Gastroesophageal sphincter (tissue), 4 donors: Measurements from ENCODE around the gene RPS24. TPM values are rescaled to one million over a fixed set of nuclear protein-coding genes. Genes with fewer than 3 reads are reported as not detected.

ENCODE experiments used
- ATAC-seq: fragments of 150-250 bp; one replicate; pipeline ENCODE4 v1.9.1; 2016; ENCODE audit warnings: mild to moderate bottlenecking, moderate library complexity
- H3K27ac ChIP-seq, 4 donors: fragments of 200-600 bp; sonication (generic) in 3 of 4; 1 replicate in 3 of 4; 2 replicates in 1 of 4; pipeline ENCODE4 v1.5.1; 2016 to 2019
- H3K27me3 ChIP-seq: fragments of 200-600 bp; sonication (generic); one replicate; pipeline ENCODE4 v1.5.1; 2019
- H3K36me3 ChIP-seq, 2 donors: fragments of 200-600 bp; sonication (generic); one replicate each; pipeline ENCODE4 v1.5.1; 2019; ENCODE audit warnings: control low read depth in 1 of 2
- H3K4me1 ChIP-seq, 3 donors: fragments of 200-600 bp; sonication (generic); 1 replicate in 2 of 3; 2 replicates in 1 of 3; pipeline ENCODE4 v1.5.1; 2016 to 2019; ENCODE audit warnings: control low read depth in 2 of 3
- H3K4me3 ChIP-seq, 2 donors: fragments of 200-600 bp; sonication (generic); one replicate each; pipeline ENCODE4 v1.5.1; 2019; ENCODE audit warnings: mild to moderate bottlenecking in 1 of 2, moderate library complexity in 1 of 2
- H3K9me3 ChIP-seq, 3 donors: fragments of 200-600 bp; sonication (generic); one replicate each; pipeline ENCODE4 v1.5.1; 2017 to 2019; ENCODE audit warnings: control low read depth in 2 of 3
- EP300 ChIP-seq: sonication (generic); formaldehyde crosslinking; IDR thresholded peaks from one replicate; pipeline ENCODE4 v1.6.1; 2017; ENCODE audit warnings: antibody characterized with exemption, mild to moderate bottlenecking
- POLR2A ChIP-seq, 2 donors: fragments of 450-650 bp; IDR thresholded peaks; one replicate each; pipeline ENCODE4 v1.6.1; 2017; ENCODE audit warnings: antibody characterized with exemption in 2 of 2, mild to moderate bottlenecking in 2 of 2, moderate library complexity in 1 of 2
- POLR2AphosphoS5 ChIP-seq: sonication (generic); formaldehyde crosslinking; IDR thresholded peaks from one replicate; pipeline ENCODE4 v1.6.1; 2017; ENCODE audit warnings: antibody characterized with exemption
- WGBS, 2 donors: methylation state at CpG; one replicate each; pipeline ENCODE4 v1.1.5; 2018; ENCODE audit warnings: low coverage in 1 of 2; 5-methylcytosine and 5-hydroxymethylcytosine counted together
- total RNA-seq, 4 donors: library from RNA; depleted of rRNA; stranded (reverse); fragments of >200 nt; gene quantifications; one replicate each; pipeline ENCODE4 v1.1.0, GENCODE V29; 2016
- TF ChIP-seq, protein P1 (sequence below), 4 experiments: fragments of 200-600 bp in 2 of 4; fragments of 450-650 bp in 2 of 4; sonication (generic) in 1 of 4; IDR thresholded peaks; one replicate each; pipeline ENCODE4 v1.5.1; 2017 to 2019; ENCODE audit warnings: antibody characterized with exemption in 4 of 4, mild to moderate bottlenecking in 2 of 4, moderate library complexity in 2 of 4

Gene RPS24
- total RNA-seq, 4 donors from 2014 or later, result 1,244 to 3,223 (median 2,309) TPM

- no peak for ATAC-seq
- Histone ChIP-seq H3K27me3 (no peaks in the 10 kb centered on the region), H3K4me1 (no peaks in the 10 kb centered on the region), H3K27ac (no peak overlapping the region), H3K36me3 (peaks cover 7 to 100% of the 10 kb centered on the region in 2 donors), H3K9me3 (no peaks in the 10 kb centered on the region), H3K4me3 (no peak overlapping the region)
- TF ChIP-seq POLR2A (IDR thresholded peaks at IDR 0.05), result no peak
- TF ChIP-seq EP300, result no peak
- TF ChIP-seq, protein P1, sequence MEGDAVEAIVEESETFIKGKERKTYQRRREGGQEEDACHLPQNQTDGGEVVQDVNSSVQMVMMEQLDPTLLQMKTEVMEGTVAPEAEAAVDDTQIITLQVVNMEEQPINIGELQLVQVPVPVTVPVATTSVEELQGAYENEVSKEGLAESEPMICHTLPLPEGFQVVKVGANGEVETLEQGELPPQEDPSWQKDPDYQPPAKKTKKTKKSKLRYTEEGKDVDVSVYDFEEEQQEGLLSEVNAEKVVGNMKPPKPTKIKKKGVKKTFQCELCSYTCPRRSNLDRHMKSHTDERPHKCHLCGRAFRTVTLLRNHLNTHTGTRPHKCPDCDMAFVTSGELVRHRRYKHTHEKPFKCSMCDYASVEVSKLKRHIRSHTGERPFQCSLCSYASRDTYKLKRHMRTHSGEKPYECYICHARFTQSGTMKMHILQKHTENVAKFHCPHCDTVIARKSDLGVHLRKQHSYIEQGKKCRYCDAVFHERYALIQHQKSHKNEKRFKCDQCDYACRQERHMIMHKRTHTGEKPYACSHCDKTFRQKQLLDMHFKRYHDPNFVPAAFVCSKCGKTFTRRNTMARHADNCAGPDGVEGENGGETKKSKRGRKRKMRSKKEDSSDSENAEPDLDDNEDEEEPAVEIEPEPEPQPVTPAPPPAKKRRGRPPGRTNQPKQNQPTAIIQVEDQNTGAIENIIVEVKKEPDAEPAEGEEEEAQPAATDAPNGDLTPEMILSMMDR (IDR thresholded peaks at IDR 0.05), result no peak
- no peak for TF ChIP-seq POLR2AphosphoS5
- 75 to 77% methylated on average over 8 to 10 of the region's 16 CpGs for WGBS, 2 donors
Observed at GRCh38 chr10:78004215-78005026, 29.2 kb upstream of the RPS24 start.

DNA sequence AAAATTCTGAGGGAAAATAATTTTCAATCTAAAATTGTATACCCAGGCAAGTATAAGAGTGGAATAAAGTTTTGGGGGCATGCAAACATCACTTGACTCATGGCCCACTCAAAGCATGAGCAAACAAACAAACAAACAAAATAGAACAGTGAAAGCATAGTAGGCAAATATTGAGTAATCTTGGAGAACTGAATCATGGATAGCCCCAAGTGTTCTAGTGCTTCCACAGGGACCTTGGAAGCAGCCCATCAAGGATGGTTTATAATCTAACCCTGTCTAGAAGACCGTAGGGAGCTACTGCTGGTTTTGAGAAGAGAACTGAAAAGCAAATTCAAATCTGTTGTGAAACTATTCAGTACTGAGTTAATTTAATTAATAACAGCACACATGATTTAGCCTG is 26.5 kb upstream of the RPS24 start:
- WGBS, 2 donors, result 89% methylated on average over 1 of the region's 1 CpG
- TF ChIP-seq POLR2A (IDR thresholded peaks at IDR 0.05), result no peak
- TF ChIP-seq POLR2AphosphoS5, result no peak
- no peak for TF ChIP-seq EP300
- TF ChIP-seq, protein P1 (IDR thresholded peaks at IDR 0.05), result no peak
- no peaks in the 10 kb centered on the region for H3K4me1 ChIP-seq
- no peak overlapping the region for H3K27ac ChIP-seq
- H3K9me3 ChIP-seq, result no peaks in the 10 kb centered on the region
- H3K27me3 ChIP-seq, result no peaks in the 10 kb centered on the region
- no peak for ATAC-seq
- H3K4me3 ChIP-seq, result no peak overlapping the region
- H3K36me3 ChIP-seq, result peaks cover 5 to 100% of the 10 kb centered on the region in 2 donors

- Histone ChIP-seq H3K36me3 (peaks cover 5 to 100% of the 10 kb centered on the region in 2 donors), H3K27me3 (no peaks in the 10 kb centered on the region), H3K4me3 (no peak overlapping the region), H3K9me3 (no peaks in the 10 kb centered on the region), H3K27ac (no peak overlapping the region), H3K4me1 (no peaks in the 10 kb centered on the region)
- no peak for TF ChIP-seq POLR2A (IDR thresholded peaks at IDR 0.05)
- no peak for TF ChIP-seq EP300
- no peak for TF ChIP-seq POLR2AphosphoS5
- TF ChIP-seq, protein P1 (IDR thresholded peaks at IDR 0.05), result no peak
- WGBS, 2 donors, result 85% methylated on average over 3 to 4 of the region's 6 CpGs
- ATAC-seq, result no peak
Observed at GRCh38 chr10:78009662-78010061, 24.0 kb upstream of the RPS24 start.

GRCh38 chr10:78010278-78010677 is 23.4 kb upstream of the RPS24 start:
- TF ChIP-seq POLR2A (IDR thresholded peaks at IDR 0.05) (no peak), EP300 (no peak), POLR2AphosphoS5 (no peak)
- TF ChIP-seq, protein P1 (IDR thresholded peaks at IDR 0.05), result no peak
- WGBS, 2 donors, result 84 to 90% methylated on average over 5 to 6 of the region's 7 CpGs
- peaks cover 3 to 100% of the 10 kb centered on the region in 2 donors for H3K36me3 ChIP-seq

DNA sequence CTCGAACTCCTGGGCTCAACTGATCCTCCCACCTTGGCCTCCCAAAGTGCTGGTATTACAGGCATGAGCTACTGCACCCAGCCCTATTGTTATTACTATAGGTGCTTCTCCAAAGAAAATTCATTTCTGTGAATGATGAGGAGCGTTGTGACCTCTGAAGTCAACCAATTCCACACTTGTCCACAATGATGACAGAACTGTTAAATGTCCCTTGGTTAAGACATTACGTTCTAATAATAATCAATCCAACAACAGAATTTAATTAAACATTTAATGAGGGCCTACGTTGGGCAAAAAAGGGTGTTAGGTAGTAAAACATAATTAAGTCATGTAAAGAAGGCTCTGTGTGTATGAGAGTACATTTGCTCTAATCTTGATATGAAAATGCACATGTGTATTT is 22.6 kb upstream of the RPS24 start:
- TF ChIP-seq, protein P1 (IDR thresholded peaks at IDR 0.05), result no peak
- no peak for TF ChIP-seq POLR2A (IDR thresholded peaks at IDR 0.05)
- 84 to 90% methylated on average over 3 to 4 of the region's 4 CpGs for WGBS, 2 donors
- H3K9me3 ChIP-seq, result no peaks in the 10 kb centered on the region
- H3K4me1 ChIP-seq, result no peaks in the 10 kb centered on the region
- peaks cover 2 to 100% of the 10 kb centered on the region in 2 donors for H3K36me3 ChIP-seq
- H3K4me3 ChIP-seq, result no peak overlapping the region
- H3K27me3 ChIP-seq, result no peaks in the 10 kb centered on the region
- ATAC-seq, result no peak
- no peak overlapping the region for H3K27ac ChIP-seq

More at GRCh38 chr10:78010278-78010677, 23.4 kb upstream of the RPS24 start:
- H3K27ac ChIP-seq, result no peak overlapping the region
- H3K9me3 ChIP-seq, result no peaks in the 10 kb centered on the region
- no peaks in the 10 kb centered on the region for H3K27me3 ChIP-seq
- no peak overlapping the region for H3K4me3 ChIP-seq
- no peaks in the 10 kb centered on the region for H3K4me1 ChIP-seq
- ATAC-seq, result no peak
